ENCODE measurements around the gene PRICKLE1.

DNA sequence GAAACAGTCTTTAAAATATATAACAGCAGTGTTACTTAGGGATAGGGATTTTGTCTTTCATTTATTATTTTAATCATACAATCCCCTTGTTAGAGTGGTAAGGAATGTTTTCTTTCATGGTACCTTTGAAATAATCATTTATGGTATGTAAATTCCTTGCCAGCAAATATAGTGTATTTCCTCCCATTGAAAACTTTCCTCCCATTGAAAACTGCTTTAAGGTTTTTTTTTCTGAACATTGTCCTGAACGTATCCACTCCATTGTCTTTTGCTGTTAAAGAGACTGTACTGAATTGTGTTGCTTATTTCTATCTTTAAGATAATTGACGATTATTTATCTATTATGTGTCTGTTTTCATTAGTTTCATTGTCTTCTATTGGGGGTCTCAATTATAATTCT, 180.1 kb downstream of the PRICKLE1 start:
- TF ChIP-seq, protein P1, sequence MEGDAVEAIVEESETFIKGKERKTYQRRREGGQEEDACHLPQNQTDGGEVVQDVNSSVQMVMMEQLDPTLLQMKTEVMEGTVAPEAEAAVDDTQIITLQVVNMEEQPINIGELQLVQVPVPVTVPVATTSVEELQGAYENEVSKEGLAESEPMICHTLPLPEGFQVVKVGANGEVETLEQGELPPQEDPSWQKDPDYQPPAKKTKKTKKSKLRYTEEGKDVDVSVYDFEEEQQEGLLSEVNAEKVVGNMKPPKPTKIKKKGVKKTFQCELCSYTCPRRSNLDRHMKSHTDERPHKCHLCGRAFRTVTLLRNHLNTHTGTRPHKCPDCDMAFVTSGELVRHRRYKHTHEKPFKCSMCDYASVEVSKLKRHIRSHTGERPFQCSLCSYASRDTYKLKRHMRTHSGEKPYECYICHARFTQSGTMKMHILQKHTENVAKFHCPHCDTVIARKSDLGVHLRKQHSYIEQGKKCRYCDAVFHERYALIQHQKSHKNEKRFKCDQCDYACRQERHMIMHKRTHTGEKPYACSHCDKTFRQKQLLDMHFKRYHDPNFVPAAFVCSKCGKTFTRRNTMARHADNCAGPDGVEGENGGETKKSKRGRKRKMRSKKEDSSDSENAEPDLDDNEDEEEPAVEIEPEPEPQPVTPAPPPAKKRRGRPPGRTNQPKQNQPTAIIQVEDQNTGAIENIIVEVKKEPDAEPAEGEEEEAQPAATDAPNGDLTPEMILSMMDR (IDR thresholded peaks at IDR 0.05): no peak
- TF ChIP-seq TCF7L2 (IDR thresholded peaks at IDR 0.05; ENCODE audit: low read depth, low read length): no peak
- TF ChIP-seq, protein P2, sequence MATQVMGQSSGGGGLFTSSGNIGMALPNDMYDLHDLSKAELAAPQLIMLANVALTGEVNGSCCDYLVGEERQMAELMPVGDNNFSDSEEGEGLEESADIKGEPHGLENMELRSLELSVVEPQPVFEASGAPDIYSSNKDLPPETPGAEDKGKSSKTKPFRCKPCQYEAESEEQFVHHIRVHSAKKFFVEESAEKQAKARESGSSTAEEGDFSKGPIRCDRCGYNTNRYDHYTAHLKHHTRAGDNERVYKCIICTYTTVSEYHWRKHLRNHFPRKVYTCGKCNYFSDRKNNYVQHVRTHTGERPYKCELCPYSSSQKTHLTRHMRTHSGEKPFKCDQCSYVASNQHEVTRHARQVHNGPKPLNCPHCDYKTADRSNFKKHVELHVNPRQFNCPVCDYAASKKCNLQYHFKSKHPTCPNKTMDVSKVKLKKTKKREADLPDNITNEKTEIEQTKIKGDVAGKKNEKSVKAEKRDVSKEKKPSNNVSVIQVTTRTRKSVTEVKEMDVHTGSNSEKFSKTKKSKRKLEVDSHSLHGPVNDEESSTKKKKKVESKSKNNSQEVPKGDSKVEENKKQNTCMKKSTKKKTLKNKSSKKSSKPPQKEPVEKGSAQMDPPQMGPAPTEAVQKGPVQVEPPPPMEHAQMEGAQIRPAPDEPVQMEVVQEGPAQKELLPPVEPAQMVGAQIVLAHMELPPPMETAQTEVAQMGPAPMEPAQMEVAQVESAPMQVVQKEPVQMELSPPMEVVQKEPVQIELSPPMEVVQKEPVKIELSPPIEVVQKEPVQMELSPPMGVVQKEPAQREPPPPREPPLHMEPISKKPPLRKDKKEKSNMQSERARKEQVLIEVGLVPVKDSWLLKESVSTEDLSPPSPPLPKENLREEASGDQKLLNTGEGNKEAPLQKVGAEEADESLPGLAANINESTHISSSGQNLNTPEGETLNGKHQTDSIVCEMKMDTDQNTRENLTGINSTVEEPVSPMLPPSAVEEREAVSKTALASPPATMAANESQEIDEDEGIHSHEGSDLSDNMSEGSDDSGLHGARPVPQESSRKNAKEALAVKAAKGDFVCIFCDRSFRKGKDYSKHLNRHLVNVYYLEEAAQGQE (IDR thresholded peaks at IDR 0.05; ENCODE audit: insufficient read depth in 1 of 2, low read depth in 2 of 2, low read length in 1 of 2): no peak
